ENCODE data around the gene RASGEF1B. TPM values are rescaled to one million over a fixed set of nuclear protein-coding genes. Genes with fewer than 3 reads are reported as not detected.
A peak's percentile ranks its signal among the peaks of the same experiment; 100 is the strongest.

Gene RASGEF1B
- total RNA-seq, 1 experiment from 2014 or later: 6.9 TPM

DNA sequence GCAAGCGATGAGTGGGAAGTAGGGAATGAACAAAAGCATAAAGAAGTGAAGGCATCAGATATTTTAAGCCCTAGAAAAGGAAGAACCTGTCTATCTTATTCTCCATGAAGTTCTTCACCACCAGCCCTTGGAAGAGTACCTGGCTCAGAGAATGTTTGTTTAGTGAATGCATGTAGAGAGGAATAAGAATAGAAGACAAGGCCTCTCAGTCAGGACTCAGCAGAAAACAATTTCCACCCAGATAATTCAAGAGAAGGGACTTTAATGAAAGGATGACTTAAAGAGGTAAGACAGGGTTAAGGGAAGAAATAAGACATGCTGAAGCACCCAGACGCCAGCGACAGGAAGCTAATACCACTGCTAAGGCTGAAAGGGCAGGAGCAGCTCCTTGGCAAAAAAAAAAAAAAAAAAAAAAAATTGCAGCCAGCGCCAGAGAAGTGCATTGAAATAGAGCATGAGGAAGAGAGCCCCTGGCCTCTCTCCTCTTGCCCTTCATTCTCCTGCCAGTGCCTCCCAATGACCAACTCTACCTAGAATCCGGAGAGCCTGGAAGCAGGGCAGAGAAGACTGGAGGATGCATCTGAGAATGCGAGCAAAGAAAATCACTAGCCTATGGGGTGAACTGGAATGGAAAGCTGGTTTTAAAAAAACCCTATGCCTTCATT lies 47.2 kb upstream of the RASGEF1B start:
- POLR2A ChIA-PET: interaction anchor here (0.6 kb wide), 3 partner anchors 29 to 709 kb away, joined by 3 to 4 read pairs (median 3); no protein-coding TSS in a partner anchor
- H3K4me3 Mint-ChIP-seq: no peak overlapping the region
- H3K27me3 Mint-ChIP-seq (ENCODE audit: low read depth): no peaks in the 10 kb centered on the region
- no peak for TF ChIP-seq ZNF121 (CRISPR knock-in tag; IDR thresholded peaks at IDR 0.05)
- TF ChIP-seq NFE2L1 (CRISPR knock-in tag; IDR thresholded peaks at IDR 0.05): no peak
- TF ChIP-seq, protein P1, sequence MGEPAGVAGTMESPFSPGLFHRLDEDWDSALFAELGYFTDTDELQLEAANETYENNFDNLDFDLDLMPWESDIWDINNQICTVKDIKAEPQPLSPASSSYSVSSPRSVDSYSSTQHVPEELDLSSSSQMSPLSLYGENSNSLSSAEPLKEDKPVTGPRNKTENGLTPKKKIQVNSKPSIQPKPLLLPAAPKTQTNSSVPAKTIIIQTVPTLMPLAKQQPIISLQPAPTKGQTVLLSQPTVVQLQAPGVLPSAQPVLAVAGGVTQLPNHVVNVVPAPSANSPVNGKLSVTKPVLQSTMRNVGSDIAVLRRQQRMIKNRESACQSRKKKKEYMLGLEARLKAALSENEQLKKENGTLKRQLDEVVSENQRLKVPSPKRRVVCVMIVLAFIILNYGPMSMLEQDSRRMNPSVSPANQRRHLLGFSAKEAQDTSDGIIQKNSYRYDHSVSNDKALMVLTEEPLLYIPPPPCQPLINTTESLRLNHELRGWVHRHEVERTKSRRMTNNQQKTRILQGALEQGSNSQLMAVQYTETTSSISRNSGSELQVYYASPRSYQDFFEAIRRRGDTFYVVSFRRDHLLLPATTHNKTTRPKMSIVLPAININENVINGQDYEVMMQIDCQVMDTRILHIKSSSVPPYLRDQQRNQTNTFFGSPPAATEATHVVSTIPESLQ (CRISPR knock-in tag; IDR thresholded peaks at IDR 0.05): no peak
- TF ChIP-seq RELA (CRISPR knock-in tag; IDR thresholded peaks at IDR 0.05; ENCODE audit: borderline replicate concordance): no peak
- TF ChIP-seq ETV6 (CRISPR knock-in tag; IDR thresholded peaks at IDR 0.05): no peak
- TF ChIP-seq, protein P2, sequence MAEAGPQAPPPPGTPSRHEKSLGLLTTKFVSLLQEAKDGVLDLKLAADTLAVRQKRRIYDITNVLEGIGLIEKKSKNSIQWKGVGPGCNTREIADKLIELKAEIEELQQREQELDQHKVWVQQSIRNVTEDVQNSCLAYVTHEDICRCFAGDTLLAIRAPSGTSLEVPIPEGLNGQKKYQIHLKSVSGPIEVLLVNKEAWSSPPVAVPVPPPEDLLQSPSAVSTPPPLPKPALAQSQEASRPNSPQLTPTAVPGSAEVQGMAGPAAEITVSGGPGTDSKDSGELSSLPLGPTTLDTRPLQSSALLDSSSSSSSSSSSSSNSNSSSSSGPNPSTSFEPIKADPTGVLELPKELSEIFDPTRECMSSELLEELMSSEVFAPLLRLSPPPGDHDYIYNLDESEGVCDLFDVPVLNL (CRISPR knock-in tag; IDR thresholded peaks at IDR 0.05; ENCODE audit: borderline replicate concordance, low read depth): no peak
- TF ChIP-seq ZNF219 (CRISPR knock-in tag; IDR thresholded peaks at IDR 0.05; ENCODE audit: borderline replicate concordance): no peak
- TF ChIP-seq JUN (CRISPR knock-in tag; IDR thresholded peaks at IDR 0.05): no peak
- TF ChIP-seq ZNF532 (CRISPR knock-in tag; IDR thresholded peaks at IDR 0.05; ENCODE audit: borderline replicate concordance): no peak
- TF ChIP-seq, protein P3, sequence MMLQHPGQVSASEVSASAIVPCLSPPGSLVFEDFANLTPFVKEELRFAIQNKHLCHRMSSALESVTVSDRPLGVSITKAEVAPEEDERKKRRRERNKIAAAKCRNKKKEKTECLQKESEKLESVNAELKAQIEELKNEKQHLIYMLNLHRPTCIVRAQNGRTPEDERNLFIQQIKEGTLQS (CRISPR knock-in tag; conservative IDR thresholded peaks at IDR 0.05): no peak
- no peak for TF ChIP-seq TP53 (CRISPR knock-in tag; IDR thresholded peaks at IDR 0.05)
- TF ChIP-seq ZNF138 (CRISPR knock-in tag; conservative IDR thresholded peaks at IDR 0.05): no peak
- no peak for TF ChIP-seq SMAD3 (CRISPR knock-in tag; IDR thresholded peaks at IDR 0.05; ENCODE audit: borderline replicate concordance)
- no peak for TF ChIP-seq ZMAT4 (CRISPR knock-in tag; IDR thresholded peaks at IDR 0.05)
- no peak for TF ChIP-seq ZNF317 (CRISPR knock-in tag; IDR thresholded peaks at IDR 0.05; ENCODE audit: borderline replicate concordance, low read depth)
- no peak overlapping the region for H3K27ac Mint-ChIP-seq
- CTCF ChIA-PET: interaction anchor here (0.6 to 1.0 kb wide), 4 partner anchors 41 to 1171 kb away, joined by 3 to 4 read pairs (median 4); no protein-coding TSS in a partner anchor
- peak; percentile 88 for ATAC-seq
- H3K9me3 Mint-ChIP-seq: peaks cover 5% of the 10 kb centered on the region
- H3K36me3 Mint-ChIP-seq: no peaks in the 10 kb centered on the region; the same call in 1 of the 2 replicates
- H3K4me1 Mint-ChIP-seq: peaks cover 32% of the 10 kb centered on the region
- DNase-seq (ENCODE audit: low spot score): no peak

DNA sequence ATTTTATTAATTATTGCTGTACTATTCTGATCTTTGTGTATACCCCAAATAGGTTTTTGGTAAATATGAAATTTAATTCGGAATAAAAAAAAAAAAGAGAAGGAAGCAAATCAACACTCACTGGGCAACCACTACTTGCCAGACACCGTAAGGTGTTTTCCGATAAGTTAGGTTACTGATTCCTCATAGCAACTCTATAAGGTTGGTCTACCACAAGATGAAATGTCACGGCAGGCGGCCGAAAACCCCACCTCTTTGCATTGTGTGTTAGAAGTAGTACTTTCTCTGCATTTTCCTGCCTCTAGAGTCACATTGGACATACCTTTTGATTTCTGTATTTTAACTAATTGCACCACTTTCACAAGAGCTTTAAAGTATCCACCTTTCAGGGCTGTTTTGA lies 44.5 kb upstream of the RASGEF1B start:
- no peaks in the 10 kb centered on the region; the same call in 1 of the 2 replicates for H3K36me3 Mint-ChIP-seq
- H3K27ac Mint-ChIP-seq: no peak overlapping the region
- ChIA-PET POLR2A (no interaction called here), CTCF (no interaction called here)
- H3K27me3 Mint-ChIP-seq (ENCODE audit: low read depth): no peaks in the 10 kb centered on the region
- TF ChIP-seq ETV6 (CRISPR knock-in tag; IDR thresholded peaks at IDR 0.05): no peak
- TF ChIP-seq PRRX2 (CRISPR knock-in tag; IDR thresholded peaks at IDR 0.05): no peak
- TF ChIP-seq GTF2I (CRISPR knock-in tag; conservative IDR thresholded peaks at IDR 0.05): no peak
- TF ChIP-seq, protein P2 (CRISPR knock-in tag; IDR thresholded peaks at IDR 0.05; ENCODE audit: borderline replicate concordance, low read depth): no peak
- no peak for TF ChIP-seq ZNF532 (CRISPR knock-in tag; IDR thresholded peaks at IDR 0.05; ENCODE audit: borderline replicate concordance)
- no peak for TF ChIP-seq SMAD4 (CRISPR knock-in tag; IDR thresholded peaks at IDR 0.05)
- TF ChIP-seq TEAD4 (CRISPR knock-in tag; IDR thresholded peaks at IDR 0.05): no peak
- ATAC-seq: no peak
- H3K4me3 Mint-ChIP-seq: no peak overlapping the region
- DNase-seq (ENCODE audit: low spot score): no peak
- H3K4me1 Mint-ChIP-seq: peaks cover 57% of the 10 kb centered on the region
- peaks cover 5% of the 10 kb centered on the region for H3K9me3 Mint-ChIP-seq

All from WTC11 (cell line).